ENCODE data around the gene PRKCD. TPM values are rescaled to one million over a fixed set of nuclear protein-coding genes. Genes with fewer than 3 reads are reported as not detected.
A peak's percentile ranks its signal among the peaks of the same experiment; 100 is the strongest.

PRKCD gene
- total RNA-seq, 1 donor from 2014 or later, result 103 TPM

- Histone ChIP-seq H3K4me1 (no peaks in the 10 kb centered on the region), H3K27me3 (ENCODE audit: low read depth) (no peaks in the 10 kb centered on the region), H3K9me3 (no peaks in the 10 kb centered on the region), H3K4me3 (no peak overlapping the region), H3K36me3 (no peaks in the 10 kb centered on the region), H3K27ac (no peak overlapping the region)
- DNase-seq, result no peak
- no peak for TF ChIP-seq CTCF (IDR thresholded peaks at IDR 0.05)
- intact Hi-C loops (cut with DNase I), result no loop called here
- ATAC-seq, result no peak
Measured at GRCh38 chr3:53215816-53216215, 54.8 kb downstream of the PRKCD start.

DNA sequence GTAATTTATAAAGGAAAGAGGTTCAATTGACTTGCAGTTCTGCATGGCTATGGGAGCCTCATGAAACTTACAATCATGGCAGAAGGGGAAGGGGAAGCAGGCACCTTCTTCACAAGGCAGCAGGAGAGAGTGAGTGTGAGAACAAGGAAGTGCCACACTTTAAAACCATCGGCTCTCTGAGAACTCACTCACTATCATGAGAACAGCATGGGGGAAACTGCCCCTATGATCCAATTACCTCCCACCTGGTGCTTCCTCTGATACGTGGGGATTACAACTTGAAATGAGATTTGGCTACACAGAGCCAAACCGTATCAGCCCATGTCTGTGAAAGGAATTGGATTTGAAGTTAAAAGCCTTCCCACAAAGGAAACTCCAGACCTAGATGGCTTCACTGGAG, 55.7 kb downstream of the PRKCD start:
- Histone ChIP-seq H3K27ac (no peak overlapping the region), H3K27me3 (ENCODE audit: low read depth) (no peaks in the 10 kb centered on the region), H3K4me1 (no peaks in the 10 kb centered on the region), H3K36me3 (no peaks in the 10 kb centered on the region), H3K4me3 (no peak overlapping the region), H3K9me3 (no peaks in the 10 kb centered on the region)
- DNase-seq, result peak; percentile 2
- ATAC-seq, result no peak
- intact Hi-C loops (cut with DNase I), result no loop called here
- no peak for TF ChIP-seq CTCF (IDR thresholded peaks at IDR 0.05)

- intact Hi-C loops (cut with DNase I), result no loop called here
- Histone ChIP-seq H3K4me1 (no peaks in the 10 kb centered on the region), H3K36me3 (no peaks in the 10 kb centered on the region), H3K27ac (no peak overlapping the region), H3K27me3 (ENCODE audit: low read depth) (no peaks in the 10 kb centered on the region), H3K4me3 (no peak overlapping the region), H3K9me3 (no peaks in the 10 kb centered on the region)
- DNase-seq, result no peak
- no peak for ATAC-seq
- no peak for TF ChIP-seq CTCF (IDR thresholded peaks at IDR 0.05)
Measured at GRCh38 chr3:53217175-53217574, 56.2 kb downstream of the PRKCD start.

DNA sequence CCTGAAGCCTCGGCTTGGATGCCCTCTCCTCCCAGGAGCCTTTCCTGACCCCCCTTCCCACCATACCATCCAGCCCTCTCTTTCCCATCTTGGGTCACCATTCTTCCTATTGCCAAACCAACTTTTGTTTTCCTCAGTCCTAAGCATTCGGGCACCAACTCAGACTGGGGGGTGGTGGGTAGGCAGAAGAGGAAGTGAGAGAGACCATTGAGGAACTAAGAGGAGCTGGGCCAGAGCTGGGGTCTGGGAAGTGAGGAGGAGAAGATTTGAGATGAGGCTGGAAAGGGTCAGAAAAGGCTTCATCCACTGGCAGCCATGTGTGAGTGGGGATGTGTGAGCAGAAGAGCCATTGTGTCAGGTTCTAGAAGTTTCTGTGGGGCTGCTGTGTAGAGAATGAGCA, 57.1 kb downstream of the PRKCD start:
- no peak for TF ChIP-seq CTCF (IDR thresholded peaks at IDR 0.05)
- H3K9me3 ChIP-seq, result no peaks in the 10 kb centered on the region
- intact Hi-C loops (cut with DNase I), result no loop called here
- H3K4me3 ChIP-seq, result no peak overlapping the region
- DNase-seq (peak; percentile 47), ATAC-seq (peak in 1 of 2 donors; percentile 65)
- no peak overlapping the region for H3K27ac ChIP-seq
- peaks cover 4% of the 10 kb centered on the region for H3K36me3 ChIP-seq
- H3K27me3 ChIP-seq (ENCODE audit: low read depth), result no peaks in the 10 kb centered on the region
- no peaks in the 10 kb centered on the region for H3K4me1 ChIP-seq

DNA sequence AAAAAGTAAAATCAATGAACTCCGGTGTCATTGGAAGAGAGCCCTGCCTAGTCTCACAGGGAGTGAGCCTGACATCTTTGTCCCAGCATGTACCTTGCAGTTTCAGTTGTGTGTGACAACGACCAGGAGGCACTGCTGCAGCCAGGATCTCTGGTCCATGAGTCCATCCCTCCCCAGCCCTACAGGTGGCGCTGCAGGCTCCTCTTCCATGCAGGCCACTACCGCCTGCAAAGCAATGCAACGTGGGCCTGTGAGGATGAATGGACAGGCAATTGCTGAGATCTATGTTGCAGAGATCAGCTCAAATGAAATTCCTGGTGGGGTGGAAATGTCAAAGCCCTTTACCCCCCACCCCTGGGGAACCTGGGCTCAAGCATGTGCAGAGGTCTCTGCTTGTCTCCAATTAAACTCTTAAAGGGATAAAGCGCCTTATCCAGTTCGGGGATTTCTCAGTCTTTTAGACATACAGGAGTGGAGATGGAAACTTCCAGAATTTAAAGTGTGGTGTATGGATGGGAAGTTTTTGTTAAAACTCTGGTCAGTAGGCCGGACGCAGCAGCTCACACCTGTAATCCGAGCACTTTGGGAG, 59.0 kb downstream of the PRKCD start:
- Histone ChIP-seq H3K36me3 (peaks cover 23% of the 10 kb centered on the region), H3K4me1 (no peaks in the 10 kb centered on the region), H3K9me3 (no peaks in the 10 kb centered on the region), H3K27me3 (ENCODE audit: low read depth) (no peaks in the 10 kb centered on the region), H3K4me3 (no peak overlapping the region), H3K27ac (no peak overlapping the region)
- TF ChIP-seq CTCF (IDR thresholded peaks at IDR 0.05), result peak; percentile 95
- ATAC-seq, result peak; percentile 93 to 94
- DNase-seq, result peak; percentile 88
- intact Hi-C loops (cut with DNase I), result no loop called here

Measured in lower lobe of right lung (tissue), 2 donors.